ENCODE data around the gene BTBD7. TPM values are rescaled to one million over a fixed set of nuclear protein-coding genes. Genes with fewer than 3 reads are reported as not detected.

The BTBD7 gene
- total and polyA plus RNA-seq, 2 donors (not counting 1 experiment from before 2014, with no cell fraction given), result 8.1 to 48.6 TPM

GRCh38 chr14:93266127-93266526 lies 66.7 kb downstream of the BTBD7 start:
- CTCF ChIA-PET, result interaction anchor here (0.6 kb wide), 1 partner anchor 121 kb away, joined by 5 read pairs; no protein-coding TSS in a partner anchor

GRCh38 chr14:93263416-93263815 lies 69.4 kb downstream of the BTBD7 start:
- CTCF ChIA-PET, result no interaction called here
- DNase-seq, result no peak

More at GRCh38 chr14:93266127-93266526, 66.7 kb downstream of the BTBD7 start:
- Histone ChIP-seq H3K79me2 (ENCODE audit: control insufficient read depth, insufficient read depth, low read length) (no peaks in the 10 kb centered on the region), H3K27me3 (replicated peaks in 1 of 4; ENCODE audit: control extremely low read depth in 1 of 4, control insufficient read depth in 3 of 4, insufficient read depth in 4 of 4, low read length in 3 of 4) (no peaks in the 10 kb centered on the region), H3K4me2 (replicated peaks; ENCODE audit: low read depth, low read length, poor library complexity, severe bottlenecking) (no peak overlapping the region), H2AFZ (ENCODE audit: insufficient read depth, low read depth, low read length, poor library complexity, severe bottlenecking) (no peak overlapping the region), H3K36me3 (replicated peaks in 1 of 2; ENCODE audit: control extremely low read depth in 1 of 2, control insufficient read depth in 1 of 2, extremely low read depth in 1 of 2, insufficient read depth in 2 of 2, low read length in 1 of 2) (peaks cover 12 to 30% of the 10 kb centered on the region in 2 experiments), H3K4me3 (ENCODE audit: control extremely low read depth in 1 of 5, extremely low read depth in 1 of 5, insufficient read depth in 1 of 5, low read depth in 2 of 5, low read length in 4 of 5) (no peak overlapping the region), H4K20me1 (ENCODE audit: control insufficient read depth, insufficient read depth, low read length, poor library complexity, severe bottlenecking) (no peaks in the 10 kb centered on the region), H3K4me1 (ENCODE audit: control insufficient read depth in 2 of 2, insufficient read depth in 2 of 2, low read length in 2 of 2) (no peaks in the 10 kb centered on the region), H3K9me3 (ENCODE audit: control extremely low read depth in 1 of 3, control insufficient read depth in 2 of 3, insufficient read depth in 1 of 3, low read length in 2 of 3) (no peaks in the 10 kb centered on the region), H3K9ac (ENCODE audit: low read length) (no peak overlapping the region), H3K27ac (ENCODE audit: low read length in 2 of 2) (no peak overlapping the region)
- ATAC-seq (ENCODE audit: low read depth) (no peak), DNase-seq (no peak)
- POLR2A ChIA-PET, result no interaction called here
- H3K4me1 Mint-ChIP-seq, result peaks cover 6% of the 10 kb centered on the region
- TF ChIP-seq EZH2 (IDR thresholded peaks at IDR 0.05; ENCODE audit: borderline replicate concordance, insufficient read depth, low read depth, low read length, poor library complexity, severe bottlenecking) (no peak), CTCF (IDR thresholded peaks at IDR 0.05) (no peak)
- no peak overlapping the region for H3K4me3 Mint-ChIP-seq
- H3K9me3 Mint-ChIP-seq (ENCODE audit: insufficient read depth), result no peaks in the 10 kb centered on the region
- 94% methylated on average over 4 of the region's 6 CpGs for WGBS (ENCODE audit: insufficient coverage)
- intact Hi-C loops (cut with micrococcal nuclease), result no loop called here
- H3K27me3 Mint-ChIP-seq, result no peaks in the 10 kb centered on the region
- H3K27ac Mint-ChIP-seq, result no peak overlapping the region

More at GRCh38 chr14:93263416-93263815, 69.4 kb downstream of the BTBD7 start:
- H3K36me3 ChIP-seq (replicated peaks in 1 of 2; ENCODE audit: control extremely low read depth in 1 of 2, control insufficient read depth in 1 of 2, extremely low read depth in 1 of 2, insufficient read depth in 2 of 2, low read length in 1 of 2), result peaks cover 12 to 30% of the 10 kb centered on the region in 2 experiments
- no peaks in the 10 kb centered on the region for H3K9me3 Mint-ChIP-seq (ENCODE audit: insufficient read depth)
- H3K9ac ChIP-seq (ENCODE audit: low read length), result no peak overlapping the region
- intact Hi-C loops (cut with micrococcal nuclease), result no loop called here
- H3K27me3 Mint-ChIP-seq, result no peaks in the 10 kb centered on the region
- H3K4me3 Mint-ChIP-seq, result no peak overlapping the region
- no peaks in the 10 kb centered on the region for H3K9me3 ChIP-seq (ENCODE audit: control extremely low read depth in 1 of 3, control insufficient read depth in 2 of 3, insufficient read depth in 1 of 3, low read length in 2 of 3)
- ATAC-seq (ENCODE audit: low read depth), result no peak
- H3K27ac Mint-ChIP-seq, result no peak overlapping the region
- POLR2A ChIA-PET, result no interaction called here
- H4K20me1 ChIP-seq (ENCODE audit: control insufficient read depth, insufficient read depth, low read length, poor library complexity, severe bottlenecking), result no peaks in the 10 kb centered on the region
- TF ChIP-seq CTCF (IDR thresholded peaks at IDR 0.05), result no peak
- no peak for TF ChIP-seq EZH2 (IDR thresholded peaks at IDR 0.05; ENCODE audit: borderline replicate concordance, insufficient read depth, low read depth, low read length, poor library complexity, severe bottlenecking)
- H3K79me2 ChIP-seq (ENCODE audit: control insufficient read depth, insufficient read depth, low read length), result no peaks in the 10 kb centered on the region
- H3K27ac ChIP-seq (ENCODE audit: low read length in 2 of 2), result no peak overlapping the region
- no peaks in the 10 kb centered on the region for H3K27me3 ChIP-seq (replicated peaks in 1 of 4; ENCODE audit: control extremely low read depth in 1 of 4, control insufficient read depth in 3 of 4, insufficient read depth in 4 of 4, low read length in 3 of 4)
- H3K4me3 ChIP-seq (ENCODE audit: control extremely low read depth in 1 of 5, extremely low read depth in 1 of 5, insufficient read depth in 1 of 5, low read depth in 2 of 5, low read length in 4 of 5), result no peak overlapping the region
- no CpG with 5 or more reads among the region's 1 CpG for WGBS (ENCODE audit: insufficient coverage)
- no peak overlapping the region for H3K4me2 ChIP-seq (replicated peaks; ENCODE audit: low read depth, low read length, poor library complexity, severe bottlenecking)
- no peak overlapping the region for H2AFZ ChIP-seq (ENCODE audit: insufficient read depth, low read depth, low read length, poor library complexity, severe bottlenecking)
- H3K4me1 ChIP-seq (ENCODE audit: control insufficient read depth in 2 of 2, insufficient read depth in 2 of 2, low read length in 2 of 2), result no peaks in the 10 kb centered on the region
- peaks cover 6% of the 10 kb centered on the region for H3K4me1 Mint-ChIP-seq
